NCI-H2107 (cell line): ENCODE measurements around the gene SLC41A2.

ENCODE experiments used
- DNase-seq: peaks from one replicate; lab custom pipeline; 2025; lab: John Stamatoyannopoulos, UW

The SLC41A2 gene

DNA sequence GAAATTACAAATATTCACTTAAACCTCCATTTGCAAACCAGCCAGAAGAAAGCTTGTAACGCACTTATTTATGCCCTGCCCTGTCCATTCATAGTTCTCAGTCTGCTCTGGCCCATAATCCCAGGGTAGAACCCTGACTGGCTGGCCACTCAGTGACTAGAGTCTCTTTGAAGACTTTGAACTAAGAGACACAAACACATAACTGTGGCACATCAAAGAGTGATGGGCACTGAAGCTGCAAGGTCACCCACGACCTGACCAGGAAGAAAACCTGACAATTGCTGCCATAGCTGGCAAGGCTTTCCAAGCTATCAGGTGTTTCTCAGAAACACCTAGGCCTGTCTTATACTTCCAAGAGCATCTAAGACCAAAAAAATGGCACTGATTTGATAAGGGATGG lies 28.7 kb downstream of the SLC41A2 start:
- DNase-seq: no peak

DNA sequence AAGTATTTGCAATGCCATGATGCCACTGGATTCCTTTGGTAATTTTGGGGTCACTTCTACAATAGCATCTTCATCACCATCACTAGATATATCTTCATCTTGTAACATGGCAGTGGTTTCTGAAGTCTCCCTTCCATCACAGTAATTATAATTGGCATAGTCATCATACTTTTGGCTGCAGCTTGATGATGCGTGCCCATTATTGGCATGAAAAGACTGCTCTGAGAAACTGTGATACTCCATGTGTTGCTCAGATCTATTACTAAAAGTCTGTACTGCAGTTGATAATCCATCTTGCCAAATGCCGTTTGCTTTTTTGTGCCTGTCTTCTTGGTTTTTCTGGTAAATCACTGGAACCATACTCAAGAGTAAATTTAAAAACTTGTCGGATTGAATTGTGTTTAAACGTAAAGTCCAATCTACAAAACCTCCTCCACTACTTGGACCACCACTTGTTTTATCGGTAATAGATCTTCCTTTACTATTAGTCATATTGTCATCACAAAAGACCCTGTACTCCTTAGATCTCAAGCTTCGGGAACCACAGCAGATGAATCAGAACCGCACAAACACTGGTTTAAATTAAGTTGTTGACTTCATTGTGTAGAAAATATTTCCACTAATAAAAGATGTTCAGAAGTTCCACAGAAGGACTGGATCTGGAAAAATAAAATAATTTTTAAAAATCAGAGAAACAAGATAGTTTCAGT lies 29.9 kb downstream of the SLC41A2 start:
- DNase-seq: no peak

GRCh38 chr12:104925501-104925900 lies 32.6 kb downstream of the SLC41A2 start:
- no peak for DNase-seq

- no peak for DNase-seq
Observed at GRCh38 chr12:104921340-104921739, 36.8 kb downstream of the SLC41A2 start.

DNA sequence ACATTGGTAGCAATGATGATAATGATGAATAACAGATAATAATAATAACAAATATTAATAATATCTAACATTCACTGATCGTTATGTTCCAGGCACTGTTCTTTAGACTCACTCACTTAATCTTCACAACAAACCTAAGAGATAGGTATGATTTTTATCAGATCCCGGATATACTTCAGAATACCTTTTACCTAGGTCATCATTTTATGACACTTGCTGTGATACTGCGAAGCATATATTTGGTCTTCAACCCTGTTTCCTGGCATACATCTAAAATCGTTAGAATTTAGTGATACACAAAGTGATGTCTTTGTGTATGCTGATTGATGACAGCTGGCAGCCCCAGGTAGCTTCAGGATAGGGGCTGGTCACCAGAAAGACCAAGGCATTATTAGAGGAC lies 46.1 kb downstream of the SLC41A2 start:
- DNase-seq: no peak

DNA sequence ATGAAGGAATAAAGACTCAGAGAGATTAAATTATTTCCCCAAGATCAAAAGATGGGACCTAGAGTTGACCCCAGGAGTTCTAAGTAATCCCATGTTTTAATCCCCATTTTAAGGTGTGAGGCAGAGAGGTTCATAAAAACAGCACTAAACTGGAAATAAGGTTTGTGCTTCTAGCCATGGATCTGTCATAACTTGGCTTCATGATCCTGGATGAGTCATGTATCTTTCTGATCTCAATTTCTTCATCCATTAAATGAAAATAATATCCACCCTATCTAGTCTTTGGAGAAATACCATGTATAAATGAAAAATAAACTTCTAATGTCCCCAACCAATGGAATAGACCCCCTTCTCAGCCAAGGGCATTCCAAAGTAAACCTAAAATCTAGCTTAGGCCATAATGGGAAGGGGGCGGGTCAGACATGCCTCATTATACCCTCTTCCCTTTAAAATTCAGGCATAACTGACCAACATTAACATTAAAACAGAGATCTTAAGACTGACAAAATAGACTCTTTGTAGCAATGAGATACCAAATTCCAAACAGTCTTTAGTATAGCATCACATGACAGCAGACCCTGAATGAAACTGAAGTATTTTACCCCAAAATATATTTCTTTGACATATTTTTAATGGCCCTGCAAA lies 47.8 kb downstream of the SLC41A2 start:
- DNase-seq: no peak

DNA sequence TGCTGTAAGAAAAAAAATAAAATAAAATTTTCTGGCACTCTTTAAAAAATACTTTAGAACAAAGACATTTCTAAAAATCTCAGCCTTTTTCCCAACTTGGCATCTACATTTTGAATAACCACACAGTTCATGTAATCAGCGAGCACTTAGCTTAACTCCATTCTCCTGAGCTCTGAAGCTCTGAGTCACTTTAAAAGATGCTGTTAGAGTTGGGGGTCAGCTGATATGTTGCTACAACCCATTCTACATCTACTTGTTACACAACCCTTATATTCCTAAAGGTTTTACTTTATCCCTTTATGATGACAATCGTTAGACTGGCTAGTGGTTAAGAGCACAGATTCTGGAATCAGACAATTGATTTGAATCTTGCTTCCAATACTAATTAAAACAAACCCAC lies 48.3 kb downstream of the SLC41A2 start:
- DNase-seq: no peak
